Mesodermal cell (in vitro differentiated cells): Measurements from ENCODE around the gene EPHA8.

ENCODE experiments used
- H3K27ac ChIP-seq: 2 replicates; pipeline ENCODE4 v1.7.0; 2013; ENCODE audit warnings: mild to moderate bottlenecking, low read depth, low read length, moderate library complexity; ENCODE audit not compliant: severe bottlenecking
- H3K36me3 ChIP-seq: 2 replicates; pipeline ENCODE4 v1.7.1; 2013; ENCODE audit warnings: mild to moderate bottlenecking, low read length, moderate library complexity; ENCODE audit not compliant: control insufficient read depth, insufficient read depth
- H3K4me1 ChIP-seq: one replicate; pipeline ENCODE4 v1.7.1; 2013; ENCODE audit warnings: mild to moderate bottlenecking, low read length; ENCODE audit not compliant: insufficient read depth, control insufficient read depth, poor library complexity, severe bottlenecking
- H3K4me3 ChIP-seq: 2 replicates; pipeline ENCODE4 v1.7.0; 2013; ENCODE audit warnings: low read length, control low read depth, mild to moderate bottlenecking; ENCODE audit not compliant: insufficient read depth, poor library complexity, severe bottlenecking; ENCODE audit errors: extremely low read depth
- H3K9me3 ChIP-seq: 2 replicates; pipeline ENCODE4 v1.7.1; 2013; ENCODE audit warnings: mild to moderate bottlenecking, low read length, moderate library complexity; ENCODE audit not compliant: control insufficient read depth
- WGBS, 2 experiments: methylation state at CpG; one replicate each; pipeline ENCODE4 v1.1.5; 2013; ENCODE audit warnings: missing lambda C conversion rate in 2 of 2; ENCODE audit not compliant: insufficient coverage in 2 of 2; 5-methylcytosine and 5-hydroxymethylcytosine counted together

Gene EPHA8

GRCh38 chr1:22646384-22646783, 83.1 kb downstream of the EPHA8 start:
- H3K4me3 ChIP-seq: no peak overlapping the region
- no CpG with 5 or more reads among the region's 1 CpG for whole genome bisulfite sequencing, 2 experiments
- H3K4me1 ChIP-seq: no peaks in the 10 kb centered on the region
- H3K27ac ChIP-seq: no peak overlapping the region
- H3K9me3 ChIP-seq: no peaks in the 10 kb centered on the region
- H3K36me3 ChIP-seq: no peaks in the 10 kb centered on the region

GRCh38 chr1:22650089-22650693, 86.9 kb downstream of the EPHA8 start:
- H3K9me3 ChIP-seq: no peaks in the 10 kb centered on the region
- H3K36me3 ChIP-seq: no peaks in the 10 kb centered on the region
- H3K4me3 ChIP-seq: no peak overlapping the region
- 88 to 94% methylated on average over 8 to 9 of the region's 13 CpGs for WGBS, 2 experiments
- no peaks in the 10 kb centered on the region for H3K4me1 ChIP-seq
- H3K27ac ChIP-seq: no peak overlapping the region

GRCh38 chr1:22651941-22652856, 88.9 kb downstream of the EPHA8 start:
- Histone ChIP-seq H3K4me3 (no peak overlapping the region), H3K9me3 (no peaks in the 10 kb centered on the region), H3K27ac (no peak overlapping the region), H3K4me1 (no peaks in the 10 kb centered on the region), H3K36me3 (no peaks in the 10 kb centered on the region)
- 90% methylated on average over 13 of the region's 15 CpGs for WGBS, 2 experiments

GRCh38 chr1:22652881-22653316, 89.6 kb downstream of the EPHA8 start, which contains the start of gene C1QB:
Gene C1QB (plus strand): TSS chr1:22653236. CDS start chr1:22659463, 6,227 bp downstream.
- Histone ChIP-seq H3K36me3 (no peaks in the 10 kb centered on the region), H3K4me1 (no peaks in the 10 kb centered on the region), H3K9me3 (no peaks in the 10 kb centered on the region), H3K4me3 (no peak within 1 kb of the TSS), H3K27ac (no peak within 1 kb of the TSS)
- WGBS, 2 experiments: 84 to 91% methylated on average over 10 to 11 of the region's 13 CpGs
